Activated naive CD4-positive, alpha-beta T cell treated with anti-CD3 and anti-CD28 coated beads, Interleukin-2, amount 10 ng/mL, durations not matched to agents 7 days and 5 days (primary cell): ENCODE data around the gene SPOUT1.
A peak's percentile ranks its signal among the peaks of the same experiment; 100 is the strongest.

Experiments
- CTCF ChIA-PET: fragments of 350-600 bp; sonication (Branson Sonifier 250); formaldehyde crosslinking; loops from one replicate; lab custom pipeline; 2021; ENCODE audit warnings: antibody characterized with exemption; lab: Charles Lee
- DNase-seq: peaks from one replicate; pipeline ENCODE4 v3.0.0-alpha.2; 2020
- H3K27ac Mint-ChIP-seq: one replicate; pipeline ENCODE4 v1.8.0; 2021; ENCODE audit warnings: mild to moderate bottlenecking, moderate library complexity, mixed read lengths
- H3K27me3 Mint-ChIP-seq: one replicate; pipeline ENCODE4 v1.8.0; 2021; ENCODE audit warnings: mild to moderate bottlenecking, mixed read lengths
- H3K36me3 Mint-ChIP-seq: one replicate; pipeline ENCODE4 v1.8.0; 2021; ENCODE audit warnings: mixed read lengths
- H3K4me1 Mint-ChIP-seq: one replicate; pipeline ENCODE4 v1.8.0; 2021; ENCODE audit warnings: mixed read lengths
- H3K4me3 Mint-ChIP-seq: one replicate; pipeline ENCODE4 v1.8.0; 2021; ENCODE audit warnings: mild to moderate bottlenecking, moderate library complexity, mixed read lengths
- H3K9me3 Mint-ChIP-seq: one replicate; pipeline ENCODE4 v1.8.0; 2021; ENCODE audit warnings: mixed read lengths

The SPOUT1 gene

DNA sequence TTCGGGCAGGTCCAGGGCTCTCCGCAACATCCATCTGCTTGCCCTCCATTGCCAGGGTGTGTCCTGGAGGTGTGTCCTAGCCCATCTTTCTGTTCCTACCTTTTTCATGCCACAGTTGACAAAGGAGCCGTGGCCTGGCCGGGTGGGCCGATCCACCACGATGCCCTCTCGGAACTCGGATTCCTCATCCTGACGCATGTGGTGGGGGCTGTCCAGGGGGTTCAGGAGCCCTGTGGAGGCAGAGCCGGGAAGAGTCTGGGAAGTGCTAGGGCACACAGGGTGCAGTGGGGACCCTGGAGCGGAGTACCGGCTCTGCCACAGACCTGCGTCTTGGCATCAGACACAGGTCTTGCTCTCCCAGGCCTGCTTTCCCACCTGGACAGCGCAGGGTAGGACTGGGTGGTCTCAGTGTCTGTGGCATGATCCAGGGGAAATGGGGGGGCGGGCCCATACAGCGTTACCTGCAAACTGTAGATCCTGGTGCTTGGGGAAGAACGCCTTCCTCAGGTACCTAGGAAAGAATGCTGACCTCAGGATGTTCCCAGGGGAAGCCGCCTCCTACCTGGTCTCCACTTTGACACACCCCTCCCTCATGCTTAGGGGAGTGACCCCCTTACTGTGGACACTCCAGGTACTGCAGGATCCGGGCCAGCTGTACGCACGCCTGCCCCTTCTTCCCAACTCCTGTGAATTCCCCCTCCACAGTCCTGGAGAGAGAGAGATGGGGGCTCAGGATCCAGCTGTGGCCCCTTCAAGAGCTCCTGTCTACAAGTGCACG, 3.5 kb downstream of the SPOUT1 start:
- H3K4me1 Mint-ChIP-seq: peaks cover 31% of the 10 kb centered on the region
- peaks cover 33% of the 10 kb centered on the region for H3K36me3 Mint-ChIP-seq
- CTCF ChIA-PET: interaction anchor here (4.7 kb wide), 1 partner anchor 7 kb away, joined by 22 read pairs; the partner anchor contains the start of gene ENDOG
- DNase-seq: no peak
- H3K4me3 Mint-ChIP-seq: no peak overlapping the region
- no peaks in the 10 kb centered on the region for H3K9me3 Mint-ChIP-seq
- H3K27ac Mint-ChIP-seq: peak overlapping the region; percentile 28
- H3K27me3 Mint-ChIP-seq: no peaks in the 10 kb centered on the region

GRCh38 chr9:128824911-128825310, 4.7 kb downstream of the SPOUT1 start:
- no peaks in the 10 kb centered on the region for H3K9me3 Mint-ChIP-seq
- H3K27ac Mint-ChIP-seq: no peak overlapping the region
- peaks cover 33% of the 10 kb centered on the region for H3K36me3 Mint-ChIP-seq
- CTCF ChIA-PET: interaction anchor here (1.3 kb wide), 1 partner anchor 176 kb away, joined by 3 read pairs; no protein-coding TSS in a partner anchor
- no peaks in the 10 kb centered on the region for H3K27me3 Mint-ChIP-seq
- peaks cover 36% of the 10 kb centered on the region for H3K4me1 Mint-ChIP-seq
- no peak overlapping the region for H3K4me3 Mint-ChIP-seq
- no peak for DNase-seq

DNA sequence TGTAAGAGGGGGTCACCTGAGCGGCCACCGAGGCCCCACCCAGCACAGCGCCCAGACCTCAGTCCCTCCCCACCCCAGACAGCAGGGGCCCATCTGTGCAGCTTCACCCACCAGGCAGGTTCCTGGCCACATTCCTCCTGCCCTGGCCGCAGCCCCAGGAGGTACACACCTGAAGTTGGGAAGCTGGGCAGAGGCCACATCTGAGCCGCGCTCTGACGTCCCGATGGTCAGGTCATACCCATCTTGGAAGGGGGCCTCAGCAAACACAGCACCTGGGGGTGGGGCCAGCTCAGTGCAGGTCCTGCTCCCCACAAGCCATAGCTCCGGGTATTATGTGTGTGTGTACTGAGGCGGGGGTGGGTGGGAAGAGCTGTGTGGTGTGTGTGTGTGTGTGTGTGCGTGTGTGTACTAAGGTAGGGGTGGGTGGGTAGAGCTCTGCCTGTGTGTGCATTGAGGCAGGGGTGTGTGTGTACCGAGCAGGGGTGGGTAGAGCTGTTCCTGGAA, 5.6 kb downstream of the SPOUT1 start:
- H3K27ac Mint-ChIP-seq: no peak overlapping the region
- H3K36me3 Mint-ChIP-seq: peaks cover 29% of the 10 kb centered on the region
- no peaks in the 10 kb centered on the region for H3K9me3 Mint-ChIP-seq
- peaks cover 37% of the 10 kb centered on the region for H3K4me1 Mint-ChIP-seq
- no peaks in the 10 kb centered on the region for H3K27me3 Mint-ChIP-seq
- H3K4me3 Mint-ChIP-seq: no peak overlapping the region
- DNase-seq: no peak
- CTCF ChIA-PET: interaction anchor here (0.6 to 1.3 kb wide), 3 partner anchors 21 to 753 kb away, joined by 3 read pairs; no protein-coding TSS in a partner anchor

DNA sequence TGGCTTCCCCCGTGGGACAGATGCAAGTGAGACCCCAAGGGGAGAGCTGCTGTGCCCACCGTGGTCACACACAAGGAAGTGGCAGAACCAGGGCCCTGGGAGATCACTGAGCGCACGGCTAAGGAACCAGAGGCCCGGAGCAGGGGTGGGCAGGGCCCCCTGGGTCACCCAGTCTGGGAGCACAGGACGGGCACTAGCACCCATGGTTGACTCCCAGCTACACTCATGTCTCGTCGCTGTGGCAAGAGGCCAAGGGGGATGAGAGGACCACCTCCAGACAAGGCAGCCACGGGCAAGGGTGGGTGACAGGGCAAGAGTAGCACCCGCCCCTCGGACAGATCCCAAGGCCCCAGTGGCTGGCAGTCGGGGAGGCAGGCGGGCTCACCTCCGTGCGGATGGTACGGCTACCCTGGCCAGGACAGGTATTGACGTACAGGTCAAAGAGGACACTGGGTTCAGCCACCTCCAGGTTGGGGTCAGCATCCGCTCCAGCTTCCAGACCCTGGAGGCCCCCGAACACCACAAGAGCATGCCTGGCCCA, 6.2 kb downstream of the SPOUT1 start:
- Mint-ChIP-seq H3K27ac (no peak overlapping the region), H3K36me3 (peaks cover 25% of the 10 kb centered on the region), H3K27me3 (no peaks in the 10 kb centered on the region), H3K9me3 (no peaks in the 10 kb centered on the region), H3K4me1 (peaks cover 32% of the 10 kb centered on the region), H3K4me3 (no peak overlapping the region)
- CTCF ChIA-PET: interaction anchor here (0.6 to 1.1 kb wide), 2 partner anchors 21 to 754 kb away, joined by 3 read pairs; no protein-coding TSS in a partner anchor
- no peak for DNase-seq

DNA sequence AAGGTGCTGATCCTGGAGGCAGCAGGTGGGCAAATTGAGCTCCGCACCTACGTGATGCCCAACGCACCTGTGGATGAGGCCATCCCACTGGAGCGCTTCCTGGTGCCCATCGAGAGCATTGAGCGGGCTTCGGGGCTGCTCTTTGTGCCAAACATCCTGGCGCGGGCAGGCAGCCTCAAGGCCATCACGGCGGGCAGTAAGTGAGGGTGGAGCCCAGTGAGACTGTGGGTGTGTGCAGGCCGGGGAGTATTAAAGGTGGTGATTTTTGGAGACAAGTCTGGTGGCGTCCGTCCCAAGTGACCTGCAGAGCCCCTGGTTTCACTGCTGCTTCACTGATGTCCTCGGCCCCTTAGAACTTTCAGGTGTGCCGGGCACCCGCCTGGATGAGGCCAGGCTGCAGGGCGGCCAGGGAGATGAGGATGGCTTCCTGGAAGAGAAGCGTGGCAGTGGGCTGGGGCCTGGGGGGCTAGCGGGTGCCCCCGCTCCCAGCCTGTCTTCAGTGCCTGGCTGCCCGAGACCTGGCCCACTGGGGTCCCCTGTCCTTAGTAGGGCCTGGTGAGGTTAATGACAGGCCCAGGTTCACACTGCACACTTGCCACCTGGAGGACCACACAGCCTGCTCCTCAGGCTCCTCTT, 7.1 kb downstream of the SPOUT1 start:
- H3K36me3 Mint-ChIP-seq: peaks cover 25% of the 10 kb centered on the region
- CTCF ChIA-PET: no interaction called here
- H3K27ac Mint-ChIP-seq: no peak overlapping the region
- no peak for DNase-seq
- H3K4me1 Mint-ChIP-seq: peaks cover 32% of the 10 kb centered on the region
- peaks cover 1% of the 10 kb centered on the region for H3K9me3 Mint-ChIP-seq
- no peak overlapping the region for H3K4me3 Mint-ChIP-seq
- peaks cover 7% of the 10 kb centered on the region for H3K27me3 Mint-ChIP-seq

DNA sequence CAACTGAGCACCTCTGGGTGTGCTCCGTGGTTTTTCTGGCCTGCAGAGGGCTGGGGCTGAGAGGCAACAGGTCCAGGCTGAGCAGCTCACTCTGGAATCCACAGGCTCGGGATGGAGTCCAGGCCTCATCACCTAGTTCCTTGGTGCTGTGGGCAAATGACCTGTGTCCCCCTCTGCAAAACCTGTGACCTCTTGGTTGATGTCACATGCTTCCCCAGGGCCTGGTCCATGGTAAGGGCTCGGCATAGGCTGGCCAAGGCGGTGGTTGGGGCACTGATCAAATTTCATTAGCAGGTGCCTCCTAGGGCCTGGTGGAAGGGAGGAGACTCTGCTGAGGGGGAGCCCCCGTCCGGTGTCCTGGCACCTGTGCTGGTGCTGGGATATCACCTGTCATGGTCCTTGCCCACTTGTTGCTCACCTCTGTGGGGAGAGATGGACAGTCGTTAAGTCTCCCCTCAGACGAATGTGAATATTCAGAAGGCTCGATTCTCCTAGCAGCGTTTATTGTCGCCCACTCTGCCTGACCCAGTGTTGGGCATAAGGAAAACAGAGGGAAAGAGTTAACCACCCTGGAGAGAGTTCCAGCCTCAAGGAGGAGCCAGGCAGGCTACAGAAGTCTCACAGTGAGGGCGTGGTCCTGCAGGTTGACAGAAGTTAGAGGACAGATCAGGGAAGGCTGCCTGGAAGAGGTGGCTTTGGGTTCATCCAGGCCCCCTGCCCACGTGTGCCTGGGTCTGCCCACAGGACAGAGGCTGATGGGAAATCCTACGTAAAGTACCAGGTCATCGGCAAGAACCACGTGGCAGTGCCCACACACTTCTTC, 7.8 kb downstream of the SPOUT1 start:
- peaks cover 18% of the 10 kb centered on the region for H3K36me3 Mint-ChIP-seq
- CTCF ChIA-PET: no interaction called here
- H3K27me3 Mint-ChIP-seq: peaks cover 7% of the 10 kb centered on the region
- peaks cover 29% of the 10 kb centered on the region for H3K4me1 Mint-ChIP-seq
- H3K4me3 Mint-ChIP-seq: no peak overlapping the region
- H3K9me3 Mint-ChIP-seq: peaks cover 1% of the 10 kb centered on the region
- DNase-seq: no peak
- H3K27ac Mint-ChIP-seq: no peak overlapping the region

DNA sequence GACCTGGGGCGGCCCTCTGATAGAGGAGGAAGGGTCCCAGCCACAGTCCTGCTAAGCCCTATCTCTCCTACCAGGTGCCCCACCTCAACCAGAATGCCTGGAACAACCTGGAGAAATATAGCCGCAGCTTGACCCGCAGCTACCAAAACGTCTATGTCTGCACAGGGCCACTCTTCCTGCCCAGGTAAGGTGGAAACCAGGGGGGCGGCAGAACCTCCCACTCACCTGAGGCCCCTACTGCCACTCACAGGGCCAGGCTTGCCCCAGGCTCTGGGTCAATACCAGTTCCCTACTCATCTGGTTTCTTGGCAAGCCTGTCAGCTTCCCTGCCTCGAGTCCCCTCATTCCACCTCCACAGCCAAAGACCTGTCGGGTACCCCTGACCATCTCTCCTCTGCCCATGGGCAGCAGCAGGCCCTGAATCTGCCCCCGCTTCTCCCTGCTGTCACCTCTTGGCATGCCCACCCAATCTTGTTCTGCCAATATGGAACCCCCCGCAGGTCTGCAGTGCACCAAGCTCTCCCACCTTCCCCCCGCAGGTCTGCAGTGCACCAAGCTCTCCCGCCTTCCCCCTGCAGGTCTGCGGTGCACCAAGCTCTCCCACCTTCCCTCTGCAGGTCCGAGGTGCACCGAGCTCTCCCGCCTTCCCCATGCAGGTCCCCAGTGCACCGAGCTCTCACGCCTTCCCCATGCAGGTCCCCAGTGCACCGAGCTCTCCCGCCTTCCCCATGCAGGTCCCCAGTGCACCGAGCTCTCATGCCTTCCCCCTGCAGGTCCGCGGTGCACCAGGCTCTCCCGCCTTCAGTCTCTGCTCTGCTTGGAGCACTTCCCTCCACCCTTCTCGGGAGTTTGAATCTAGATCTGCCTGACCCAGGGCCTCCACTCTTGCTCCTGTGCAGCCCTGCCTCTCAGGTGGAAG, 8.7 kb downstream of the SPOUT1 start:
- Mint-ChIP-seq H3K27ac (peak overlapping the region; percentile 42), H3K36me3 (peaks cover 17% of the 10 kb centered on the region), H3K9me3 (peaks cover 1% of the 10 kb centered on the region), H3K27me3 (peaks cover 7% of the 10 kb centered on the region), H3K4me3 (peak overlapping the region; percentile 80), H3K4me1 (peaks cover 29% of the 10 kb centered on the region)
- CTCF ChIA-PET: interaction anchor here (0.6 kb wide), 1 partner anchor 17 kb away, joined by 4 read pairs; no protein-coding TSS in a partner anchor
- no peak for DNase-seq

- Mint-ChIP-seq H3K4me3 (peak overlapping the region; percentile 80), H3K27me3 (peaks cover 7% of the 10 kb centered on the region), H3K4me1 (peaks cover 29% of the 10 kb centered on the region), H3K9me3 (peaks cover 1% of the 10 kb centered on the region), H3K27ac (peak overlapping the region; percentile 42), H3K36me3 (peaks cover 17% of the 10 kb centered on the region)
- no peak for DNase-seq
- CTCF ChIA-PET: interaction anchor here (1.9 to 2.4 kb wide), 2 partner anchors 8 to 115 kb away, joined by 4 to 22 read pairs; partner anchors contain the start of gene SPOUT1
Observed at GRCh38 chr9:128819716-128820664, 9.6 kb downstream of the SPOUT1 start.

- peaks cover 7% of the 10 kb centered on the region for H3K27me3 Mint-ChIP-seq
- H3K4me3 Mint-ChIP-seq: peak overlapping the region; percentile 80
- CTCF ChIA-PET: interaction anchor here (1.0 to 2.4 kb wide), 12 partner anchors 9 to 524 kb away, joined by 3 to 22 read pairs (median 4); partner anchors contain the start of gene SPOUT1
- peaks cover 29% of the 10 kb centered on the region for H3K4me1 Mint-ChIP-seq
- DNase-seq: peak; percentile 62
- peaks cover 9% of the 10 kb centered on the region for H3K36me3 Mint-ChIP-seq
- H3K9me3 Mint-ChIP-seq: peaks cover 1% of the 10 kb centered on the region
- peak overlapping the region; percentile 86 for H3K27ac Mint-ChIP-seq
Observed at GRCh38 chr9:128818839-128819715, 10.5 kb downstream of the SPOUT1 start.

- Mint-ChIP-seq H3K36me3 (peaks cover 9% of the 10 kb centered on the region), H3K4me3 (peak within 1 kb of the TSS; percentile 80), H3K9me3 (peaks cover 1% of the 10 kb centered on the region), H3K27ac (peak within 1 kb of the TSS; percentile 89), H3K27me3 (peaks cover 7% of the 10 kb centered on the region), H3K4me1 (peaks cover 29% of the 10 kb centered on the region)
- CTCF ChIA-PET: interaction anchor here (0.7 to 2.4 kb wide), 17 partner anchors 9 to 523 kb away, joined by 3 to 22 read pairs (median 4); partner anchors contain the start of gene SPOUT1
- DNase-seq: peak; percentile 98
Observed at GRCh38 chr9:128818099-128818838, 11.3 kb downstream of the SPOUT1 start, which contains the start of gene ENDOG. Gene ENDOG (plus strand): TSS chr9:128818500. CDS start chr9:128818685, 185 bp downstream.
